Measurements from ENCODE around the gene ANKS1B.
A peak's percentile ranks its signal among the peaks of the same experiment; 100 is the strongest.

The ANKS1B gene

DNA sequence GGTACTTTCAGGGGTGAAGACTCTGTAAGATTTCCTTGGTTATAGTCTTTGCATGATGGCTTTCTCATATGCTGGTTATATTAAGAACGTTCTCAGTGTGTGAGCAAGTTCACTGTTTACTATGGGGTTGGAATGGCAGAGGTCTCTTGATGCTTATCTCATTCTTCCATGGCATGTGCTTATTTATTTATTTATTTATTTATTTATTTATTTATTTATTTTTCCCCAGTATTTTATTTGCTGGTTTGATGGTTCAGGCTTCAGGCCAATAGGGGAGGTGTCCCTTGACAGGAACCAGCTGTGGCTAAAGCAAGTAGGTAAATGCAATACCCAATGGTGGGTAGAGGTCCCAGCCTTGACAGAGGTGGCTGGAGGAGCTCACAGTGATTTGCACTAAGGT lies 498.5 kb downstream of the ANKS1B start (continued):
- TF ChIP-seq, protein P1, sequence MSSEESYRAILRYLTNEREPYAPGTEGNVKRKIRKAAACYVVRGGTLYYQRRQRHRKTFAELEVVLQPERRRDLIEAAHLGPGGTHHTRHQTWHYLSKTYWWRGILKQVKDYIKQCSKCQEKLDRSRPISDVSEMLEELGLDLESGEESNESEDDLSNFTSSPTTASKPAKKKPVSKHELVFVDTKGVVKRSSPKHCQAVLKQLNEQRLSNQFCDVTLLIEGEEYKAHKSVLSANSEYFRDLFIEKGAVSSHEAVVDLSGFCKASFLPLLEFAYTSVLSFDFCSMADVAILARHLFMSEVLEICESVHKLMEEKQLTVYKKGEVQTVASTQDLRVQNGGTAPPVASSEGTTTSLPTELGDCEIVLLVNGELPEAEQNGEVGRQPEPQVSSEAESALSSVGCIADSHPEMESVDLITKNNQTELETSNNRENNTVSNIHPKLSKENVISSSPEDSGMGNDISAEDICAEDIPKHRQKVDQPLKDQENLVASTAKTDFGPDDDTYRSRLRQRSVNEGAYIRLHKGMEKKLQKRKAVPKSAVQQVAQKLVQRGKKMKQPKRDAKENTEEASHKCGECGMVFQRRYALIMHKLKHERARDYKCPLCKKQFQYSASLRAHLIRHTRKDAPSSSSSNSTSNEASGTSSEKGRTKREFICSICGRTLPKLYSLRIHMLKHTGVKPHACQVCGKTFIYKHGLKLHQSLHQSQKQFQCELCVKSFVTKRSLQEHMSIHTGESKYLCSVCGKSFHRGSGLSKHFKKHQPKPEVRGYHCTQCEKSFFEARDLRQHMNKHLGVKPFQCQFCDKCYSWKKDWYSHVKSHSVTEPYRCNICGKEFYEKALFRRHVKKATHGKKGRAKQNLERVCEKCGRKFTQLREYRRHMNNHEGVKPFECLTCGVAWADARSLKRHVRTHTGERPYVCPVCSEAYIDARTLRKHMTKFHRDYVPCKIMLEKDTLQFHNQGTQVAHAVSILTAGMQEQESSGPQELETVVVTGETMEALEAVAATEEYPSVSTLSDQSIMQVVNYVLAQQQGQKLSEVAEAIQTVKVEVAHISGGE (tag by site-specific recombination; conservative IDR thresholded peaks at IDR 0.05; ENCODE audit: low read depth) = peak; percentile 39; the same call in 1 of the 2 replicates
- peak; percentile 60 for TF ChIP-seq ZNF426 (tag by site-specific recombination; IDR thresholded peaks at IDR 0.05)
- peak; percentile 24; the same call in 1 of the 2 replicates for TF ChIP-seq ZNF654 (tag by site-specific recombination; IDR thresholded peaks at IDR 0.05; ENCODE audit: low read depth)
- peak; percentile 49 for TF ChIP-seq ZNF555 (tag by site-specific recombination; conservative IDR thresholded peaks at IDR 0.05)
- TF ChIP-seq ZNF140 (tag by site-specific recombination; IDR thresholded peaks at IDR 0.05) = peak; percentile 63
- TF ChIP-seq ZNF529 (tag by site-specific recombination; IDR thresholded peaks at IDR 0.05; ENCODE audit: insufficient replicate concordance) = peak; percentile 25
- no peak for TF ChIP-seq ZNF274 (IDR thresholded peaks at IDR 0.05; ENCODE audit: low read length)
- no peak for TF ChIP-seq ZNF274 (tag by site-specific recombination; IDR thresholded peaks at IDR 0.05; ENCODE audit: borderline replicate concordance)
- peak; percentile 69; the same call in 1 of the 2 replicates for TF ChIP-seq ZNF394 (tag by site-specific recombination; IDR thresholded peaks at IDR 0.05; ENCODE audit: borderline replicate concordance)
- TF ChIP-seq ZFP37 (tag by site-specific recombination; IDR thresholded peaks at IDR 0.05) = no peak

DNA sequence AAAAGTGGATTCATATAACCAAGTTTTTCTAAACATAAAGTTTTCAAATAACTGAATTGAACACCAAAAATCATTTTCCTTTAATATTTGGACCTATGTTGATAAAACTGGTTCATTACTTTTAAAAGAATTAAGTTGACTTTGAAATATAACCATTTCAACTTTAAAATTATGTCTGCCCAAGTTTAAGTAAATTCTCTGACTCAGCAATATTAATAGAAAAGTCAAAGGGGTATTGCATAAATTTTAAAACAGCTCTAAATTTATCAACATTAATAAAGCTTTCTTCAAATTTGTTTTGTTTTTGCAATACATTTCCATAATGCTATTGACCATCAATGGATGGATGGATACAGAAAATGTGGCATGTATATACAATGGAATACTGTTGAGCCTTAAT lies 505.6 kb downstream of the ANKS1B start:
- H3K9me3 ChIP-seq (ENCODE audit: control insufficient read depth, insufficient read depth, low read depth, low read length) = no peaks in the 10 kb centered on the region
- no peaks in the 10 kb centered on the region for H3K36me3 ChIP-seq (ENCODE audit: control insufficient read depth in 2 of 2, insufficient read depth in 1 of 2, low read length in 2 of 2)
- H3K27ac ChIP-seq (ENCODE audit: extremely low read depth, low read depth, low read length) = no peak overlapping the region
- H3K4me1 ChIP-seq (ENCODE audit: control insufficient read depth, insufficient read depth, low read length) = no peaks in the 10 kb centered on the region
- no peak overlapping the region for H3K4me3 ChIP-seq (ENCODE audit: low read depth, low read length)
- CTCF ChIA-PET = no interaction called here
- POLR2A ChIA-PET = no interaction called here
- TF ChIP-seq, protein P2, sequence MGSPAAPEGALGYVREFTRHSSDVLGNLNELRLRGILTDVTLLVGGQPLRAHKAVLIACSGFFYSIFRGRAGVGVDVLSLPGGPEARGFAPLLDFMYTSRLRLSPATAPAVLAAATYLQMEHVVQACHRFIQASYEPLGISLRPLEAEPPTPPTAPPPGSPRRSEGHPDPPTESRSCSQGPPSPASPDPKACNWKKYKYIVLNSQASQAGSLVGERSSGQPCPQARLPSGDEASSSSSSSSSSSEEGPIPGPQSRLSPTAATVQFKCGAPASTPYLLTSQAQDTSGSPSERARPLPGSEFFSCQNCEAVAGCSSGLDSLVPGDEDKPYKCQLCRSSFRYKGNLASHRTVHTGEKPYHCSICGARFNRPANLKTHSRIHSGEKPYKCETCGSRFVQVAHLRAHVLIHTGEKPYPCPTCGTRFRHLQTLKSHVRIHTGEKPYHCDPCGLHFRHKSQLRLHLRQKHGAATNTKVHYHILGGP (tag by site-specific recombination; IDR thresholded peaks at IDR 0.05) = no peak

DNA sequence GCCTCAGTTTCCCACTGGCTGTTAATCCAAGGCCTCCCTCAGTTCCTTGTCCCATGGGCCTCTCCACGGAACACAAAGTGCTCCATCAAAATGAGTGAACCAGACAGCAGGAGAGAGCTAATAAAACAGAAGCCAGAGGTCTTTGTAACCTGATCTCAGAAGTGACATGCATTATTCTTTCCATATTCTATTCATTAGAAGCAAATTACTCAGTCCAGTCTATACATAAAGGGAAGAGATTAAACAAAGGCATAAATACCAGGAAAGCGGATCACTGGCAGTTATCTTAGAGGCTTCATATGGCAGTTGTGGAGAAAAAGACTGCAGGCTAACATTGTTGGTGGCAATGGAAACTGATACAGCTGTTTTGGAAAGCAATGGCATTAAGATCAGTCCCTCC lies 507.8 kb downstream of the ANKS1B start:
- H3K36me3 ChIP-seq (ENCODE audit: control insufficient read depth in 2 of 2, insufficient read depth in 1 of 2, low read length in 2 of 2) = no peaks in the 10 kb centered on the region
- no peak overlapping the region for H3K27ac ChIP-seq (ENCODE audit: extremely low read depth, low read depth, low read length)
- CTCF ChIA-PET = interaction anchor here (0.6 kb wide), 1 partner anchor 461 kb away, joined by 4 read pairs; no protein-coding TSS in a partner anchor
- no peak overlapping the region for H3K4me3 ChIP-seq (ENCODE audit: low read depth, low read length)
- no peaks in the 10 kb centered on the region for H3K4me1 ChIP-seq (ENCODE audit: control insufficient read depth, insufficient read depth, low read length)
- H3K9me3 ChIP-seq (ENCODE audit: control insufficient read depth, insufficient read depth, low read depth, low read length) = no peaks in the 10 kb centered on the region
- POLR2A ChIA-PET = no interaction called here
- TF ChIP-seq, protein P3, sequence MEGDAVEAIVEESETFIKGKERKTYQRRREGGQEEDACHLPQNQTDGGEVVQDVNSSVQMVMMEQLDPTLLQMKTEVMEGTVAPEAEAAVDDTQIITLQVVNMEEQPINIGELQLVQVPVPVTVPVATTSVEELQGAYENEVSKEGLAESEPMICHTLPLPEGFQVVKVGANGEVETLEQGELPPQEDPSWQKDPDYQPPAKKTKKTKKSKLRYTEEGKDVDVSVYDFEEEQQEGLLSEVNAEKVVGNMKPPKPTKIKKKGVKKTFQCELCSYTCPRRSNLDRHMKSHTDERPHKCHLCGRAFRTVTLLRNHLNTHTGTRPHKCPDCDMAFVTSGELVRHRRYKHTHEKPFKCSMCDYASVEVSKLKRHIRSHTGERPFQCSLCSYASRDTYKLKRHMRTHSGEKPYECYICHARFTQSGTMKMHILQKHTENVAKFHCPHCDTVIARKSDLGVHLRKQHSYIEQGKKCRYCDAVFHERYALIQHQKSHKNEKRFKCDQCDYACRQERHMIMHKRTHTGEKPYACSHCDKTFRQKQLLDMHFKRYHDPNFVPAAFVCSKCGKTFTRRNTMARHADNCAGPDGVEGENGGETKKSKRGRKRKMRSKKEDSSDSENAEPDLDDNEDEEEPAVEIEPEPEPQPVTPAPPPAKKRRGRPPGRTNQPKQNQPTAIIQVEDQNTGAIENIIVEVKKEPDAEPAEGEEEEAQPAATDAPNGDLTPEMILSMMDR (tag by site-specific recombination; IDR thresholded peaks at IDR 0.05) = no peak
- no peak for TF ChIP-seq ZNF549 (tag by site-specific recombination; IDR thresholded peaks at IDR 0.05)
- TF ChIP-seq ZNF791 (tag by site-specific recombination; IDR thresholded peaks at IDR 0.05) = no peak
- no peak for TF ChIP-seq ZNF302 (tag by site-specific recombination; IDR thresholded peaks at IDR 0.05; ENCODE audit: low read depth)
- TF ChIP-seq KLF10 (tag by site-specific recombination; IDR thresholded peaks at IDR 0.05) = no peak
- TF ChIP-seq ZNF514 (tag by site-specific recombination; IDR thresholded peaks at IDR 0.05) = no peak
- no peak for TF ChIP-seq ZNF175 (tag by site-specific recombination; IDR thresholded peaks at IDR 0.05)
- TF ChIP-seq, protein P4, sequence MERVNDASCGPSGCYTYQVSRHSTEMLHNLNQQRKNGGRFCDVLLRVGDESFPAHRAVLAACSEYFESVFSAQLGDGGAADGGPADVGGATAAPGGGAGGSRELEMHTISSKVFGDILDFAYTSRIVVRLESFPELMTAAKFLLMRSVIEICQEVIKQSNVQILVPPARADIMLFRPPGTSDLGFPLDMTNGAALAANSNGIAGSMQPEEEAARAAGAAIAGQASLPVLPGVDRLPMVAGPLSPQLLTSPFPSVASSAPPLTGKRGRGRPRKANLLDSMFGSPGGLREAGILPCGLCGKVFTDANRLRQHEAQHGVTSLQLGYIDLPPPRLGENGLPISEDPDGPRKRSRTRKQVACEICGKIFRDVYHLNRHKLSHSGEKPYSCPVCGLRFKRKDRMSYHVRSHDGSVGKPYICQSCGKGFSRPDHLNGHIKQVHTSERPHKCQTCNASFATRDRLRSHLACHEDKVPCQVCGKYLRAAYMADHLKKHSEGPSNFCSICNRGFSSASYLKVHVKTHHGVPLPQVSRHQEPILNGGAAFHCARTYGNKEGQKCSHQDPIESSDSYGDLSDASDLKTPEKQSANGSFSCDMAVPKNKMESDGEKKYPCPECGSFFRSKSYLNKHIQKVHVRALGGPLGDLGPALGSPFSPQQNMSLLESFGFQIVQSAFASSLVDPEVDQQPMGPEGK (tag by site-specific recombination; IDR thresholded peaks at IDR 0.05) = no peak

Measured in HEK293 (cell line).